GM12878 (cell line): ENCODE measurements around the gene ITPKB. TPM values are rescaled to one million over a fixed set of nuclear protein-coding genes. Genes with fewer than 3 reads are reported as not detected.
A peak's percentile ranks its signal among the peaks of the same experiment; 100 is the strongest.

Experiments
- ATAC-seq: fragments of 200-7000 bp; cut with Tn5 transposase; 3 replicates; pipeline ENCODE4 v1.9.1; 2020; ENCODE audit warnings: mild to moderate bottlenecking, moderate library complexity
- BruUV-seq: library from RNA; stranded (reverse); fragments of 400-500 nt; replicated peaks from 2 replicates; lab custom pipeline; 2021; lab: Mats Ljungman, UMichigan
- CTCF ChIA-PET: fragments of 300-600 bp; sonication (Branson Sonifier 250); formaldehyde crosslinking; extraction: SDS; loops from one replicate; lab custom pipeline; 2021; ENCODE audit warnings: inconsistent platforms; lab: Yijun Ruan, JAX
- POLR2A ChIA-PET: fragments of 350-600 bp; formaldehyde crosslinking; extraction: SDS; loops from one replicate; lab custom pipeline; 2021; ENCODE audit warnings: inconsistent platforms; lab: Charles Lee
- RAD21 ChIA-PET: fragments of 300-600 bp; sonication (Branson Sonifier 250); formaldehyde crosslinking; loops from one replicate; lab custom pipeline; 2023; ENCODE audit warnings: antibody characterized with exemption; ENCODE audit not compliant: unreplicated experiment; lab: Charles Lee
- SMC1A ChIA-PET: fragments of 300-600 bp; sonication (Branson Sonifier 250); formaldehyde crosslinking; loops from one replicate; lab custom pipeline; 2023; ENCODE audit not compliant: unreplicated experiment, uncharacterized antibody; lab: Charles Lee
- DNase-seq: peaks from one replicate; pipeline ENCODE4 v3.0.0-alpha.2; 2011; ENCODE audit warnings: low read depth, low spot score
- FAIRE-seq: peaks from 3 replicates; lab custom pipeline; 2011; peaks lifted over from hg19 to GRCh38; lab: Jason Lieb, UNC
- H2AFZ ChIP-seq: 2 replicates; pipeline ENCODE4 v1.6.0; 2011; ENCODE audit warnings: low read depth, low read length, control low read depth; ENCODE audit not compliant: control insufficient read depth
- H3K27ac ChIP-seq: 2 replicates; pipeline ENCODE4 v1.5.1; 2011; ENCODE audit warnings: control low read depth; ENCODE audit not compliant: control insufficient read depth, insufficient read depth
- H3K27me3 ChIP-seq, 2 experiments: replicated peaks in 1 of 2; 2 replicates each; pipeline versions ENCODE4 v1.6.0 to v1.6.1; 2011; ENCODE audit warnings: low read length in 1 of 2; ENCODE audit not compliant: control insufficient read depth in 2 of 2, insufficient read depth in 2 of 2
- H3K36me3 ChIP-seq, 2 experiments: 2 replicates each; pipeline ENCODE4 v1.5.1; 2011; ENCODE audit warnings: low read length in 1 of 2; ENCODE audit not compliant: control insufficient read depth in 2 of 2, insufficient read depth in 2 of 2
- H3K4me1 ChIP-seq: 2 replicates; pipeline ENCODE4 v1.6.1; 2011; ENCODE audit warnings: mild to moderate bottlenecking, low read length, moderate library complexity, mixed read lengths; ENCODE audit not compliant: control insufficient read depth, insufficient read depth
- H3K4me2 ChIP-seq: 2 replicates; pipeline ENCODE4 v1.6.0; 2011; ENCODE audit warnings: control low read depth; ENCODE audit not compliant: control insufficient read depth, insufficient read depth
- H3K4me3 ChIP-seq: fragments of 200-600 bp; sonication (generic); 2 replicates; pipeline ENCODE4 v1.5.1; 2016
- H3K79me2 ChIP-seq: 2 replicates; pipeline ENCODE4 v1.6.0; 2011; ENCODE audit warnings: low read length; ENCODE audit not compliant: control insufficient read depth, insufficient read depth
- H3K9ac ChIP-seq: 2 replicates; pipeline ENCODE4 v1.8.0; 2011; ENCODE audit warnings: low read length, control low read depth, mixed read lengths; ENCODE audit not compliant: control insufficient read depth, insufficient read depth
- H3K9me3 ChIP-seq: replicated peaks from 3 replicates; pipeline ENCODE4 v1.5.1; 2011; ENCODE audit warnings: mild to moderate bottlenecking, low read length; ENCODE audit not compliant: control insufficient read depth, insufficient read depth
- H4K20me1 ChIP-seq: 2 replicates; pipeline ENCODE4 v1.6.0; 2011; ENCODE audit not compliant: control insufficient read depth, insufficient read depth
- CBFB ChIP-seq: IDR thresholded peaks from 2 replicates; pipeline ENCODE4 v1.6.1; 2016; ENCODE audit warnings: antibody characterized with exemption, low read depth
- CHD4 ChIP-seq: fragments of 200-600 bp; sonication (generic); IDR thresholded peaks from 2 replicates; pipeline ENCODE4 v1.6.1; 2016; ENCODE audit warnings: mild to moderate bottlenecking
- EP300 ChIP-seq, 2 experiments: fragments of 150-350 bp in 1 of 2; IDR thresholded peaks; 2 replicates each; pipeline ENCODE4 v1.6.1; 2011 to 2012; ENCODE audit warnings: low read depth in 2 of 2, low read length in 2 of 2, borderline replicate concordance in 1 of 2, improper control_type of control experiment in 1 of 2, inconsistent platforms in 1 of 2; ENCODE audit not compliant: control insufficient read depth in 1 of 2
- HCFC1 ChIP-seq: fragments of 150-350 bp; IDR thresholded peaks from 2 replicates; pipeline ENCODE4 v1.6.1; 2014; ENCODE audit warnings: low read length
- IRF3 ChIP-seq: fragments of 450-650 bp; IDR thresholded peaks from 2 replicates; pipeline ENCODE4 v1.6.1; 2014; ENCODE audit warnings: mild to moderate bottlenecking
- IRF5 ChIP-seq: fragments of 450-650 bp; IDR thresholded peaks from 2 replicates; pipeline ENCODE4 v1.6.1; 2017; ENCODE audit warnings: borderline replicate concordance
- NFYA ChIP-seq: IDR thresholded peaks from 2 replicates; pipeline ENCODE4 v1.6.1; 2011; ENCODE audit warnings: low read depth, mild to moderate bottlenecking, low read length, improper control_type of control experiment, borderline replicate concordance
- NR2C1 ChIP-seq: fragments of 450-650 bp; IDR thresholded peaks from 2 replicates; pipeline ENCODE4 v1.6.1; 2017; ENCODE audit warnings: antibody characterized with exemption, mild to moderate bottlenecking, moderate library complexity
- NR2C2 ChIP-seq: IDR thresholded peaks from 2 replicates; pipeline ENCODE4 v1.6.1; 2011; ENCODE audit warnings: borderline replicate concordance, low read depth; ENCODE audit not compliant: control insufficient read depth, insufficient read length
- PAX5 ChIP-seq: IDR thresholded peaks from 2 replicates; pipeline ENCODE4 v1.6.1; 2011; ENCODE audit warnings: low read depth, low read length, borderline replicate concordance
- PAX8 ChIP-seq: fragments of 450-650 bp; IDR thresholded peaks from 2 replicates; pipeline ENCODE4 v1.6.1; 2017; ENCODE audit warnings: mild to moderate bottlenecking, moderate library complexity
- RBBP5 ChIP-seq: fragments of 200-600 bp; sonication (generic); conservative IDR thresholded peaks from 2 replicates; pipeline ENCODE4 v1.6.1; 2016
- SIX5 ChIP-seq: IDR thresholded peaks from 2 replicates; pipeline ENCODE4 v1.6.1; 2011; ENCODE audit warnings: mild to moderate bottlenecking, low read depth, low read length, moderate library complexity; ENCODE audit not compliant: severe bottlenecking
- SMC3 ChIP-seq: IDR thresholded peaks from 2 replicates; pipeline ENCODE4 v1.6.1; 2011; ENCODE audit warnings: low read length, improper control_type of control experiment, borderline replicate concordance
- SPI1 ChIP-seq: IDR thresholded peaks from 2 replicates; pipeline ENCODE4 v1.6.1; 2011; ENCODE audit warnings: low read depth, mild to moderate bottlenecking, low read length, moderate library complexity, borderline replicate concordance; ENCODE audit not compliant: insufficient read depth
- SRF ChIP-seq, 2 experiments: IDR thresholded peaks; 2 replicates each; pipeline ENCODE4 v1.6.1; 2011; ENCODE audit warnings: low read depth in 2 of 2, low read length in 2 of 2, mild to moderate bottlenecking in 1 of 2, moderate library complexity in 1 of 2
- STAT1 ChIP-seq: fragments of 450-650 bp; conservative IDR thresholded peaks from 2 replicates; pipeline ENCODE4 v1.6.1; 2014; ENCODE audit warnings: antibody characterized with exemption, mild to moderate bottlenecking
- ZNF384 ChIP-seq: IDR thresholded peaks from 2 replicates; pipeline ENCODE4 v1.6.1; 2012; ENCODE audit warnings: low read depth, mild to moderate bottlenecking, low read length, improper control_type of control experiment, borderline replicate concordance
- ZNF622 ChIP-seq: fragments of 450-650 bp; IDR thresholded peaks from 2 replicates; pipeline ENCODE4 v1.6.1; 2017; ENCODE audit warnings: mild to moderate bottlenecking, inconsistent platforms
- WGBS: methylation state at CpG from one replicate; pipeline ENCODE4 v1.1.6; 2016; ENCODE audit warnings: low lambda C conversion rate; ENCODE audit not compliant: insufficient replicate concordance, insufficient coverage; ENCODE audit errors: missing lambda C conversion rate; 5-methylcytosine and 5-hydroxymethylcytosine counted together
- in situ Hi-C: fragments of 300-500 bp; cut with MboI; formaldehyde crosslinking; loops from 9 replicates; pipeline ENCODE4 v1.14.3; 2018; ENCODE audit warnings: mixed read lengths
- intact Hi-C: fragments of 100-400 bp; cut with micrococcal nuclease; formaldehyde crosslinking; loops from one replicate; pipeline ENCODE4 v1.14.2; 2022; ENCODE audit not compliant: unreplicated experiment
- polyA plus RNA-seq, 11 experiments: library from polyadenylated mRNA; depleted of rRNA in 4 of 11; unstranded in 6 of 11; stranded (reverse) in 5 of 11; fragments of >200 nt; fragmentation: Nextera tagmentation in 4 of 11; fragmentation: Illumina TruSeq in 1 of 11; extraction: Ambion mirVana in 4 of 11; extraction: Trizol in 1 of 11; gene quantifications; 1 replicate in 1 of 11; 2 replicates in 10 of 11; pipeline versions ENCODE4 v1.2.1 to v1.2.3, GENCODE V29; 2011 to 2016; ENCODE audit warnings: inconsistent platforms in 2 of 11, missing spikeins in 2 of 11, low read depth in 1 of 11
- total RNA-seq, 4 experiments: library from RNA; depleted of rRNA in 3 of 4; stranded (reverse); fragments of >200 nt in 3 of 4; fragmentation: Illumina TruSeq in 1 of 4; extraction: Trizol in 1 of 4; gene quantifications; 2 replicates each; pipeline versions ENCODE4 v1.2.1 to v1.2.3, GENCODE V29; 2013 to 2021

The ITPKB gene
- total and polyA plus RNA-seq, 10 of the 15 experiments (the other 5 are each of a cell fraction or from before 2014, with no cell fraction given) = 1.3 to 38.7 (median 12.9) TPM

GRCh38 chr1:226728448-226728847 lies 10.6 kb downstream of the ITPKB start:
- Histone ChIP-seq H3K9me3 (no peaks in the 10 kb centered on the region), H3K4me3 (0 out of 2 replicates have a peak overlapping the region, but pooled peaks have one; percentile 4), H4K20me1 (peaks cover 5% of the 10 kb centered on the region; the same call in 1 of the 2 replicates), H3K27me3 (no peaks in the 10 kb centered on the region), H3K79me2 (peaks cover 95% of the 10 kb centered on the region), H2AFZ (no peak overlapping the region), H3K9ac (no peak overlapping the region), H3K27ac (no peak overlapping the region), H3K36me3 (peaks cover 0 to 14% of the 10 kb centered on the region in 2 experiments), H3K4me1 (peaks cover 55% of the 10 kb centered on the region), H3K4me2 (peak overlapping the region; percentile 85; the same call in 1 of the 2 replicates)
- intact Hi-C loops (no loop called here), in situ Hi-C loops (no loop called here)
- SMC1A ChIA-PET = interaction anchor here (0.9 to 1.9 kb wide), 5 partner anchors 11 to 74 kb away, joined by 3 to 5 read pairs (median 4); no protein-coding TSS in a partner anchor
- RAD21 ChIA-PET = interaction anchor here (1.5 kb wide), 1 partner anchor 11 kb away, joined by 5 read pairs; the partner anchor contains the start of gene ITPKB
- FAIRE-seq = no peak
- ATAC-seq = no peak
- POLR2A ChIA-PET = interaction anchor here (0.9 kb wide), 1 partner anchor 324 kb away, joined by 3 read pairs; no protein-coding TSS in a partner anchor
- no peak for TF ChIP-seq SMC3
- TF ChIP-seq NFYA = no peak
- no peak for TF ChIP-seq ZNF622
- TF ChIP-seq PAX8 = no peak
- TF ChIP-seq CHD4 = no peak
- no peak for TF ChIP-seq SRF (IDR thresholded peaks at IDR 0.05; ENCODE audit: low read depth in 2 of 2, low read length in 2 of 2)
- TF ChIP-seq SIX5 = no peak
- no peak for TF ChIP-seq HCFC1
- no peak for TF ChIP-seq CBFB
- no peak for TF ChIP-seq IRF3
- no peak for TF ChIP-seq STAT1
- TF ChIP-seq NR2C1 = no peak
- no peak for TF ChIP-seq EP300 (IDR thresholded peaks at IDR 0.05; ENCODE audit: borderline replicate concordance in 1 of 2, control insufficient read depth in 1 of 2, low read depth in 2 of 2, low read length in 2 of 2)
- TF ChIP-seq NR2C2 = no peak
- TF ChIP-seq SPI1 = no peak
- TF ChIP-seq PAX5 = no peak
- TF ChIP-seq ZNF384 = no peak
- no peak for TF ChIP-seq IRF5
- TF ChIP-seq RBBP5 = no peak
- CTCF ChIA-PET = interaction anchor here (1.0 to 1.9 kb wide), 5 partner anchors 25 to 100 kb away, joined by 3 to 10 read pairs (median 4); no protein-coding TSS in a partner anchor
- WGBS = 90% methylated on average over 6 of the region's 6 CpGs
- no peak for DNase-seq
- BruUV-seq = no TSS peak
